Neural progenitor cell (in vitro differentiated cells): Measurements from ENCODE around the gene BBS5. TPM values are rescaled to one million over a fixed set of nuclear protein-coding genes. Genes with fewer than 3 reads are reported as not detected.

ENCODE experiments used
- DNase-seq: peaks from one replicate; pipeline ENCODE4 v3.0.0-alpha.2; 2016; ENCODE audit warnings: low spot score
- H2AFZ ChIP-seq: fragments of 200-600 bp; sonication (generic); replicated peaks from 2 replicates; pipeline ENCODE4 v1.6.1; 2016; ENCODE audit warnings: antibody characterized with exemption
- H3F3A ChIP-seq: fragments of 200-600 bp; sonication (generic); 2 replicates; pipeline ENCODE4 v1.6.1; 2016; ENCODE audit warnings: antibody characterized with exemption, low read depth
- H3K27ac ChIP-seq: fragments of 200-600 bp; sonication (generic); 2 replicates; pipeline ENCODE4 v1.5.1; 2016; ENCODE audit warnings: mild to moderate bottlenecking
- H3K27me3 ChIP-seq: fragments of 200-600 bp; sonication (generic); 2 replicates; pipeline ENCODE4 v1.6.1; 2016; ENCODE audit warnings: mild to moderate bottlenecking, moderate library complexity
- H3K36me3 ChIP-seq: fragments of 200-600 bp; sonication (generic); 2 replicates; pipeline ENCODE4 v1.5.1; 2016
- H3K4me1 ChIP-seq: fragments of 200-600 bp; sonication (generic); 2 replicates; pipeline ENCODE4 v1.6.1; 2016; ENCODE audit warnings: mixed run types
- H3K4me2 ChIP-seq: fragments of 200-600 bp; sonication (generic); 2 replicates; pipeline ENCODE4 v1.6.1; 2016
- H3K4me3 ChIP-seq: fragments of 200-600 bp; sonication (generic); 2 replicates; pipeline ENCODE4 v1.5.1; 2016
- H3K79me2 ChIP-seq: fragments of 200-600 bp; sonication (generic); 2 replicates; pipeline ENCODE4 v1.6.1; 2016; ENCODE audit warnings: low read depth
- H3K9ac ChIP-seq: fragments of 200-600 bp; sonication (generic); 2 replicates; pipeline ENCODE4 v1.6.1; 2016
- H3K9me3 ChIP-seq: fragments of 200-600 bp; sonication (generic); 2 replicates; pipeline ENCODE4 v1.5.1; 2016; ENCODE audit warnings: low read depth
- H4K20me1 ChIP-seq: fragments of 200-600 bp; sonication (generic); 2 replicates; pipeline ENCODE4 v1.6.1; 2016; ENCODE audit warnings: low read depth
- H3K27ac Mint-ChIP-seq: 3 replicates; pipeline ENCODE4 v1.8.0; 2021; ENCODE audit warnings: mixed read lengths
- H3K27me3 Mint-ChIP-seq: 2 replicates; pipeline ENCODE4 v1.8.0; 2022; ENCODE audit warnings: low read depth, mild to moderate bottlenecking, inconsistent platforms, moderate library complexity, mixed read lengths; ENCODE audit not compliant: insufficient read depth
- H3K36me3 Mint-ChIP-seq: 3 replicates; pipeline ENCODE4 v1.8.0; 2021; ENCODE audit warnings: mixed read lengths
- H3K4me1 Mint-ChIP-seq: 3 replicates; pipeline ENCODE4 v1.8.0; 2021; ENCODE audit warnings: mixed read lengths
- H3K4me3 Mint-ChIP-seq: 3 replicates; pipeline ENCODE4 v1.8.0; 2021; ENCODE audit warnings: mild to moderate bottlenecking, moderate library complexity, mixed read lengths
- H3K9me3 Mint-ChIP-seq: 3 replicates; pipeline ENCODE4 v1.8.0; 2020; ENCODE audit warnings: mixed read lengths
- CTCF ChIP-seq: fragments of 200-600 bp; sonication (generic); IDR thresholded peaks from 2 replicates; pipeline ENCODE4 v1.5.1; 2017; ENCODE audit warnings: antibody characterized with exemption, mild to moderate bottlenecking
- EZH2 ChIP-seq: fragments of 200-600 bp; sonication (generic); IDR thresholded peaks from 2 replicates; pipeline ENCODE4 v1.6.1; 2017; ENCODE audit warnings: antibody characterized with exemption, mild to moderate bottlenecking, moderate library complexity
- EZH2phosphoT487 ChIP-seq: fragments of 200-600 bp; sonication (generic); IDR thresholded peaks from 2 replicates; pipeline ENCODE4 v1.6.1; 2017; ENCODE audit warnings: antibody characterized with exemption
- total RNA-seq: library from RNA; depleted of rRNA; stranded (reverse); fragments of >200 nt; gene quantifications from 2 replicates; pipeline ENCODE4 v1.2.3, GENCODE V29; 2015; ENCODE audit warnings: low replicate concordance

Gene BBS5
- total RNA-seq, 1 donor from 2014 or later: 3.8 TPM

GRCh38 chr2:169509955-169510354 lies 30.7 kb downstream of the BBS5 start:
- Histone ChIP-seq H3K79me2 (no peaks in the 10 kb centered on the region), H3K9me3 (no peaks in the 10 kb centered on the region), H3F3A (peaks cover 9% of the 10 kb centered on the region), H4K20me1 (no peaks in the 10 kb centered on the region), H3K27me3 (no peaks in the 10 kb centered on the region), H3K4me3 (peak overlapping the region; percentile 13), H3K9ac (no peak overlapping the region), H3K4me2 (peak overlapping the region; percentile 60), H3K36me3 (no peaks in the 10 kb centered on the region), H3K4me1 (peaks cover 19% of the 10 kb centered on the region), H3K27ac (peak overlapping the region; percentile 26), H2AFZ (peak overlapping the region; percentile 55)
- peaks cover 33% of the 10 kb centered on the region for H3K4me1 Mint-ChIP-seq
- no peak for TF ChIP-seq EZH2
- TF ChIP-seq CTCF: no peak
- TF ChIP-seq EZH2phosphoT487: no peak
- peaks cover 5% of the 10 kb centered on the region for H3K36me3 Mint-ChIP-seq
- no peak overlapping the region for H3K4me3 Mint-ChIP-seq
- H3K27me3 Mint-ChIP-seq: no peaks in the 10 kb centered on the region
- no peak for DNase-seq
- H3K9me3 Mint-ChIP-seq: peaks cover 2% of the 10 kb centered on the region
- no peak overlapping the region for H3K27ac Mint-ChIP-seq

GRCh38 chr2:169510496-169510895 lies 31.2 kb downstream of the BBS5 start:
- H3K4me2 ChIP-seq: no peak overlapping the region
- no peak overlapping the region for H3K4me3 ChIP-seq
- H3K36me3 ChIP-seq: no peaks in the 10 kb centered on the region
- H3K27me3 ChIP-seq: no peaks in the 10 kb centered on the region
- H3K4me1 ChIP-seq: peaks cover 19% of the 10 kb centered on the region
- H3K9ac ChIP-seq: no peak overlapping the region
- peaks cover 2% of the 10 kb centered on the region for H3K9me3 Mint-ChIP-seq
- H3K4me1 Mint-ChIP-seq: peaks cover 33% of the 10 kb centered on the region
- no peak overlapping the region for H3K27ac Mint-ChIP-seq
- H3K36me3 Mint-ChIP-seq: peaks cover 5% of the 10 kb centered on the region
- H3K27me3 Mint-ChIP-seq: no peaks in the 10 kb centered on the region
- no peak overlapping the region for H3K27ac ChIP-seq
- no peak for DNase-seq
- no peaks in the 10 kb centered on the region for H3K79me2 ChIP-seq
- H3F3A ChIP-seq: peaks cover 9% of the 10 kb centered on the region
- no peak for TF ChIP-seq CTCF
- TF ChIP-seq EZH2: no peak
- TF ChIP-seq EZH2phosphoT487: no peak
- no peaks in the 10 kb centered on the region for H4K20me1 ChIP-seq
- no peaks in the 10 kb centered on the region for H3K9me3 ChIP-seq
- H2AFZ ChIP-seq: no peak overlapping the region
- H3K4me3 Mint-ChIP-seq: no peak overlapping the region

GRCh38 chr2:169511818-169512217 lies 32.5 kb downstream of the BBS5 start:
- Histone ChIP-seq H3K4me1 (peaks cover 19% of the 10 kb centered on the region), H3K9ac (no peak overlapping the region), H3K36me3 (no peaks in the 10 kb centered on the region), H3K4me3 (no peak overlapping the region), H3K4me2 (no peak overlapping the region), H4K20me1 (no peaks in the 10 kb centered on the region), H3K27ac (no peak overlapping the region), H3K9me3 (no peaks in the 10 kb centered on the region), H2AFZ (no peak overlapping the region), H3K27me3 (no peaks in the 10 kb centered on the region), H3F3A (peaks cover 9% of the 10 kb centered on the region), H3K79me2 (no peaks in the 10 kb centered on the region)
- TF ChIP-seq CTCF (no peak), EZH2phosphoT487 (no peak), EZH2 (no peak)
- DNase-seq: no peak
- Mint-ChIP-seq H3K27ac (no peak overlapping the region), H3K4me1 (peaks cover 33% of the 10 kb centered on the region), H3K27me3 (no peaks in the 10 kb centered on the region), H3K36me3 (peaks cover 5% of the 10 kb centered on the region), H3K4me3 (no peak overlapping the region), H3K9me3 (peaks cover 2% of the 10 kb centered on the region)
